ENCODE data around the gene ERH.
"Not testable (repeated sequence)": the region's sequence is repeated elsewhere in the genome, so short reads cannot be mapped to it uniquely, and the experiment has no call there.

Gene ERH

GRCh38 chr14:69392481-69392880 is 5.6 kb downstream of the ERH start:
- DNase-seq: no peak

GRCh38 chr14:69391400-69391799 is 6.7 kb downstream of the ERH start:
- DNase-seq: not testable (repeated sequence)

GRCh38 chr14:69387311-69387710 is 10.8 kb downstream of the ERH start:
- no peak for DNase-seq

- no peak for DNase-seq
Measured at GRCh38 chr14:69378274-69378673, 19.8 kb downstream of the ERH start.

GRCh38 chr14:69376439-69376838 is 21.7 kb downstream of the ERH start:
- DNase-seq: no peak

- no peak for DNase-seq
Measured at GRCh38 chr14:69375722-69376121, 22.4 kb downstream of the ERH start.

GRCh38 chr14:69375182-69375581 is 22.9 kb downstream of the ERH start:
- no peak for DNase-seq

- DNase-seq: no peak
Measured at GRCh38 chr14:69374235-69374634, 23.9 kb downstream of the ERH start.

- DNase-seq: no peak
Measured at GRCh38 chr14:69373104-69373503, 25.0 kb downstream of the ERH start.

- DNase-seq: peak; percentile 39
Measured at GRCh38 chr14:69372146-69372545, 26.0 kb downstream of the ERH start.

GRCh38 chr14:69370061-69370460 is 28.0 kb downstream of the ERH start:
- no peak for DNase-seq

GRCh38 chr14:69368381-69368780 is 29.7 kb downstream of the ERH start:
- DNase-seq: no peak

GRCh38 chr14:69366761-69367160 is 31.3 kb downstream of the ERH start:
- DNase-seq: no peak

GRCh38 chr14:69366069-69366468 is 32.0 kb downstream of the ERH start:
- DNase-seq: no peak

- DNase-seq: no peak
Measured at GRCh38 chr14:69364378-69364777, 33.7 kb downstream of the ERH start.

- no peak for DNase-seq
Measured at GRCh38 chr14:69363964-69364363, 34.1 kb downstream of the ERH start.

- DNase-seq: no peak
Measured at GRCh38 chr14:69363055-69363454, 35.0 kb downstream of the ERH start.

GRCh38 chr14:69360438-69361108 is 37.5 kb downstream of the ERH start:
- no peak for DNase-seq

GRCh38 chr14:69358966-69359365 is 39.1 kb downstream of the ERH start:
- DNase-seq: no peak

- no peak for DNase-seq
Measured at GRCh38 chr14:69358233-69358963, 39.7 kb downstream of the ERH start.

GRCh38 chr14:69357544-69358200 is 40.4 kb downstream of the ERH start:
- DNase-seq: no peak

GRCh38 chr14:69356903-69357543 is 41.1 kb downstream of the ERH start:
- peak; percentile 38 for DNase-seq

GRCh38 chr14:69355607-69356281 is 42.4 kb downstream of the ERH start:
- DNase-seq: no peak

All from DMS53 (cell line).